HepG2 (cell line): Measurements from ENCODE around the gene SCN9A. TPM values are rescaled to one million over a fixed set of nuclear protein-coding genes. Genes with fewer than 3 reads are reported as not detected.
A peak's percentile ranks its signal among the peaks of the same experiment; 100 is the strongest.

Experiments used
- CREBL2 ChIP-seq: sonication (generic); formaldehyde crosslinking; IDR thresholded peaks from 2 replicates; pipeline ENCODE4 v1.8.1; 2023; ENCODE audit warnings: missing genetic modification reagents, mild to moderate bottlenecking, borderline replicate concordance
- CREM ChIP-seq, 2 experiments: sonication (generic) in 1 of 2; formaldehyde crosslinking in 1 of 2; IDR thresholded peaks; 2 replicates each; pipeline versions ENCODE4 v1.4.0 to v1.6.1; 2016 to 2020; ENCODE audit warnings: antibody characterized with exemption in 1 of 2, mild to moderate bottlenecking in 1 of 2, missing genetic modification reagents in 1 of 2
- GLI4 ChIP-seq: sonication (generic); formaldehyde crosslinking; IDR thresholded peaks from 2 replicates; pipeline ENCODE4 v1.5.1; 2020; ENCODE audit warnings: missing genetic modification reagents, mild to moderate bottlenecking, moderate library complexity, borderline replicate concordance
- GMEB1 ChIP-seq: sonication (generic); formaldehyde crosslinking; IDR thresholded peaks from 2 replicates; pipeline ENCODE4 v1.5.1; 2020; ENCODE audit warnings: missing genetic modification reagents, mild to moderate bottlenecking, borderline replicate concordance
- MED8 ChIP-seq: sonication (generic); formaldehyde crosslinking; IDR thresholded peaks from 2 replicates; pipeline ENCODE4 v1.8.1; 2023; ENCODE audit warnings: mild to moderate bottlenecking, missing genetic modification reagents; ENCODE audit not compliant: insufficient replicate concordance
- SPEN ChIP-seq: sonication (generic); formaldehyde crosslinking; IDR thresholded peaks from 2 replicates; pipeline ENCODE4 v1.5.1; 2020; ENCODE audit warnings: low read depth, mild to moderate bottlenecking, missing genetic modification reagents
- TBX2 ChIP-seq: sonication (generic); formaldehyde crosslinking; IDR thresholded peaks from 2 replicates; pipeline ENCODE4 v1.5.0; 2020; ENCODE audit warnings: missing genetic modification reagents, mild to moderate bottlenecking, borderline replicate concordance
- ZBED4 ChIP-seq: sonication (generic); formaldehyde crosslinking; IDR thresholded peaks from 2 replicates; pipeline ENCODE4 v1.4.0; 2020; ENCODE audit warnings: missing genetic modification reagents, borderline replicate concordance
- ZBTB14 ChIP-seq: sonication (generic); formaldehyde crosslinking; IDR thresholded peaks from 2 replicates; pipeline ENCODE4 v1.4.0; 2020; ENCODE audit warnings: missing genetic modification reagents
- ZNF180 ChIP-seq: sonication (generic); formaldehyde crosslinking; IDR thresholded peaks from 2 replicates; pipeline ENCODE4 v1.4.0; 2020; ENCODE audit warnings: low read depth, missing genetic modification reagents, borderline replicate concordance
- ZNF251 ChIP-seq: sonication (generic); formaldehyde crosslinking; IDR thresholded peaks from 2 replicates; pipeline ENCODE4 v1.9.0; 2021; ENCODE audit warnings: mild to moderate bottlenecking, missing genetic modification reagents
- ZNF264 ChIP-seq: sonication (generic); formaldehyde crosslinking; IDR thresholded peaks from 2 replicates; pipeline ENCODE4 v1.4.0; 2020; ENCODE audit warnings: missing genetic modification reagents
- ZNF33B ChIP-seq: sonication (generic); formaldehyde crosslinking; IDR thresholded peaks from 2 replicates; pipeline ENCODE4 v1.5.1; 2020; ENCODE audit warnings: mild to moderate bottlenecking, missing genetic modification reagents
- ZNF354B ChIP-seq: sonication (generic); formaldehyde crosslinking; IDR thresholded peaks from 2 replicates; pipeline ENCODE4 v1.8.0; 2022; ENCODE audit warnings: mild to moderate bottlenecking, missing genetic modification reagents
- ZNF609 ChIP-seq: sonication (generic); formaldehyde crosslinking; IDR thresholded peaks from 2 replicates; pipeline ENCODE4 v1.4.0; 2020; ENCODE audit warnings: mild to moderate bottlenecking, missing genetic modification reagents, borderline replicate concordance
- ZNF674 ChIP-seq: sonication (generic); formaldehyde crosslinking; IDR thresholded peaks from 2 replicates; pipeline ENCODE4 v1.5.0; 2020; ENCODE audit warnings: low read depth, mild to moderate bottlenecking, missing genetic modification reagents
- ZNF75D ChIP-seq: sonication (generic); formaldehyde crosslinking; IDR thresholded peaks from 2 replicates; pipeline ENCODE4 v1.8.1; 2023; ENCODE audit warnings: missing genetic modification reagents, mild to moderate bottlenecking, borderline replicate concordance
- polyA plus RNA-seq, 8 experiments: library from polyadenylated mRNA; depleted of rRNA in 3 of 8; stranded (reverse) in 7 of 8; unstranded in 1 of 8; fragments of >200 nt; fragmentation: Illumina TruSeq in 4 of 8; extraction: Trizol in 4 of 8; gene quantifications; 2 replicates each; pipeline versions ENCODE4 v1.2.1 to v1.2.3, GENCODE V29; 2011 to 2016; ENCODE audit warnings: low read depth in 4 of 8, missing spikeins in 1 of 8, mixed read lengths in 1 of 8; ENCODE audit not compliant: insufficient read depth in 1 of 8
- total RNA-seq, 5 experiments: library from RNA; depleted of rRNA; stranded (reverse); fragments of >200 nt; fragmentation: Illumina TruSeq; extraction: Trizol; gene quantifications; 2 replicates each; pipeline ENCODE4 v1.2.3, GENCODE V29; 2016; ENCODE audit warnings: low read depth in 1 of 5

Gene SCN9A
- total and polyA plus RNA-seq, 2 of the 13 experiments (the other 11 are each of a cell fraction or from before 2014, with no cell fraction given): 15.3 to 24.3 TPM

GRCh38 chr2:166329465-166329864 lies 46.3 kb downstream of the SCN9A start (continued):
- TF ChIP-seq ZBED4: no peak; the same call in 1 of the 2 replicates
- TF ChIP-seq CREM (IDR thresholded peaks at IDR 0.05): peak; percentile 60; the same call in 1 of the 2 replicates
- no peak for TF ChIP-seq CREM (CRISPR knock-in tag; IDR thresholded peaks at IDR 0.05)
- TF ChIP-seq ZNF251 (CRISPR knock-in tag): no peak
- TF ChIP-seq TBX2: peak; percentile 81; the same call in 1 of the 2 replicates
- TF ChIP-seq ZNF609 (CRISPR knock-in tag): peak; percentile 48; the same call in 1 of the 2 replicates
- no peak; the same call in 1 of the 2 replicates for TF ChIP-seq GMEB1
- TF ChIP-seq ZNF674 (CRISPR knock-in tag): no peak
- 0 out of 2 replicates have a peak, but pooled peaks have one; percentile 42 for TF ChIP-seq ZNF33B
- no peak for TF ChIP-seq ZNF180 (CRISPR knock-in tag)
- no peak for TF ChIP-seq ZNF75D
- TF ChIP-seq GLI4 (CRISPR knock-in tag): no peak
- TF ChIP-seq ZBTB14 (CRISPR knock-in tag): no peak
- TF ChIP-seq CREBL2 (CRISPR knock-in tag): no peak
- no peak; the same call in 1 of the 2 replicates for TF ChIP-seq ZNF264 (CRISPR knock-in tag)
- peak; percentile 32; the same call in 1 of the 2 replicates for TF ChIP-seq SPEN (CRISPR knock-in tag)
- TF ChIP-seq ZNF354B (CRISPR knock-in tag): no peak
- no peak for TF ChIP-seq MED8
